Prostate gland (tissue), 2 donors: ENCODE results near the gene DIAPH2.

Source experiments
- CTCF ChIP-seq, 4 experiments: fragments of 200-600 bp in 2 of 4; fragments of 450-650 bp in 2 of 4; sonication (generic) in 2 of 4; IDR thresholded peaks; 1 replicate in 3 of 4; 2 replicates in 1 of 4; pipeline ENCODE4 v1.5.1; 2016 to 2019; ENCODE audit warnings: antibody characterized with exemption in 4 of 4, mild to moderate bottlenecking in 2 of 4, moderate library complexity in 2 of 4
- POLR2A ChIP-seq: fragments of 450-650 bp; IDR thresholded peaks from one replicate; pipeline ENCODE4 v1.6.1; 2016; ENCODE audit warnings: antibody characterized with exemption, mild to moderate bottlenecking
- POLR2AphosphoS5 ChIP-seq: sonication (generic); formaldehyde crosslinking; IDR thresholded peaks from one replicate; pipeline ENCODE4 v1.6.1; 2017; ENCODE audit warnings: antibody characterized with exemption

DNA sequence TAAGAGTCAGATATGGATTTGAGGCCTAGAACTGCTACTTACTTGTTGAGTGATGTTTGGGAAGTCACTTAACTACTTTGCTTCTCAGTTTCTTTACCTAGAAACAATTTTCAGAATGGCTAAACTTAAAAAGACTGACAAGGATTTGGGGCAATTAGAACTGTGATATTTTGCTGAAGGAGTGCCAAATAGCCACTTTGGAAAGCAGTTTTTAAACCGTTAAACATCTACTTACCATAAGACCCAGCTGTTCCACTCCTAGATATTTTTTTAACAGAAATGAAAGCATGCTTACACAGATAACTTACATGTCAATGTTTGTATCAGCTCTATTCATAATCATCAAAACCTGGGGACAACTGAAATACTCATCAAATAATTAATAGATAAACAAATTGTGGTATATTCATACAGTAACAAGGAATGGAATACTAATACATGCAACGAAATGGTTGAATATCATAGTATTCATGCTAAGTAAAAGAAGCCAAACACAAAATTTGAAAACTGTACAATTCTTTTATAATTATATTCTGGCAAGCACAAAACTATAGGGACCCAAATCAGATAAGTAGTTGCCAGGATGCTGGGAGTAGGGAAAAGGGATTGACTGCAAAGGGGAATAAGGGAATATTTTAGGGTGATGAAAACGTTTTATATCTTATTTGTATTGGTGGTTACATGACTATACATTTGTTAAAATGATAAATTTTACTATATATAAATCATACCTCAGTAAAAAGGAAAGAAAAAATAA lies 223.1 kb downstream of the DIAPH2 start:
- TF ChIP-seq CTCF (IDR thresholded peaks at IDR 0.05) (no peak), POLR2AphosphoS5 (no peak), POLR2A (no peak)
